ENCODE results near the gene TDRD3.
A peak's percentile ranks its signal among the peaks of the same experiment; 100 is the strongest.

Gene TDRD3

GRCh38 chr13:60427285-60427684 is 30.3 kb downstream of the TDRD3 start:
- TF ChIP-seq CTCF (IDR thresholded peaks at IDR 0.05; ENCODE audit: borderline replicate concordance, insufficient read depth, low read depth, low read length): no peak
- no peak overlapping the region for H3K4me3 ChIP-seq (ENCODE audit: low read depth, low read length)

GRCh38 chr13:60431108-60431700 is 34.2 kb downstream of the TDRD3 start:
- TF ChIP-seq CTCF (IDR thresholded peaks at IDR 0.05; ENCODE audit: borderline replicate concordance, insufficient read depth, low read depth, low read length): peak; percentile 65; the same call in 1 of the 2 replicates
- H3K4me3 ChIP-seq (ENCODE audit: low read depth, low read length): no peak overlapping the region

- no peak for TF ChIP-seq CTCF (IDR thresholded peaks at IDR 0.05; ENCODE audit: borderline replicate concordance, insufficient read depth, low read depth, low read length)
- no peak overlapping the region for H3K4me3 ChIP-seq (ENCODE audit: low read depth, low read length)
Measured at GRCh38 chr13:60433505-60433904, 36.5 kb downstream of the TDRD3 start.

GRCh38 chr13:60435762-60436374 is 38.8 kb downstream of the TDRD3 start:
- no peak for TF ChIP-seq CTCF (IDR thresholded peaks at IDR 0.05; ENCODE audit: borderline replicate concordance, insufficient read depth, low read depth, low read length)
- H3K4me3 ChIP-seq (ENCODE audit: low read depth, low read length): no peak overlapping the region

- TF ChIP-seq CTCF (IDR thresholded peaks at IDR 0.05; ENCODE audit: borderline replicate concordance, insufficient read depth, low read depth, low read length): no peak
- H3K4me3 ChIP-seq (ENCODE audit: low read depth, low read length): no peak overlapping the region
Measured at GRCh38 chr13:60439201-60439600, 42.2 kb downstream of the TDRD3 start.

- H3K4me3 ChIP-seq (ENCODE audit: low read depth, low read length): no peak overlapping the region
- no peak for TF ChIP-seq CTCF (IDR thresholded peaks at IDR 0.05; ENCODE audit: borderline replicate concordance, insufficient read depth, low read depth, low read length)
Measured at GRCh38 chr13:60441761-60442160, 44.7 kb downstream of the TDRD3 start.

GRCh38 chr13:60448907-60449510 is 52.0 kb downstream of the TDRD3 start:
- H3K4me3 ChIP-seq (ENCODE audit: low read depth, low read length): no peak overlapping the region
- peak; percentile 61; the same call in 1 of the 2 replicates for TF ChIP-seq CTCF (IDR thresholded peaks at IDR 0.05; ENCODE audit: borderline replicate concordance, insufficient read depth, low read depth, low read length)
